HG03442 (cell line): Measurements from ENCODE around the gene ARHGEF1.

Experiments used
- ATAC-seq: cut with Tn5 transposase; IDR thresholded peaks from one replicate; pipeline ENCODE4 v1.9.1; 2021; ENCODE audit warnings: mild to moderate bottlenecking, moderate library complexity; ENCODE audit not compliant: unreplicated experiment

Gene ARHGEF1

DNA sequence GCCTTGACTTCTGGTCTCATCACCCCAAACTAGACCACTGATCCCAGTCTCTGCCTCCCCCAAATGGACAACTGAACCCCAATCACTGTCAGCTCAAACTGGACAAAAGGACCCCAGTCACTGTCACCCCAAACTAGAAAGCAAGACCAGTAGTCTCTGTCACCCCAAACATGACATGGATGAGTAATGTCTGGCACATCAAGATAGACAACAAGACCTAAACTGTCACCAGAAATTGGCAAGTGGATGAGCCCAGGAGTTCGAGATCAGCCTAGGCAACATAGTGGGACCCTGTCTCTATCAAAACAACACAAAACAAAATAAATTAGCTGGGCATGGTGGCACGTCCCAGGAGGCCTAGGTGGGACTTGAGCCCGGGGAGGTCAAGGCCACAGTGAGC is 64.1 kb downstream of the ARHGEF1 start:
- ATAC-seq, result no peak

DNA sequence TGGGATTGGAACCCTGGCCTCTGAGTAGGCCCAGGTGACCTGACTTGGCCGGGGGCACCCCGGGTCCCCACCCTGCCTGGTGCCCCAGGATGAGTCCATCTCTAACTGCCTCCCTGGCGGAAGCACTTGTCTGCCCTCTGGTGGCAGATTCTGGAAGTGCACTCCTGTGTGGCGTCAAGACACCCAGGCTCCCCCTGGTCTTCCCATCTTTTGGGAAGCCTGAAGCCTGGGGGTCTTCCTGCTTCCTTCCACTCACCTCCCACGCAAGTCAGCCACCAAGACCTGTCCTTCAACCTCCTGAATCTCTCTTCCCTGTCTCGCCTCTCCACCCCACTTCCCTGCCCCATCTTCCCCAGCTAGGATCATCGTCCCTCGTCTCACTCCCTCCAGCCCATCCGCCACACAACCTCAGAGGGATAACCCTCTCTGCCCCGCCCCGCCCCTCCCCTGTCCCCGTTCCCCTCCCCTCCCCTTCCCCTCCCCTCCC is 68.7 kb downstream of the ARHGEF1 start:
- no peak for ATAC-seq

GRCh38 chr19:41955521-41955920 is 72.5 kb downstream of the ARHGEF1 start:
- no peak for ATAC-seq

DNA sequence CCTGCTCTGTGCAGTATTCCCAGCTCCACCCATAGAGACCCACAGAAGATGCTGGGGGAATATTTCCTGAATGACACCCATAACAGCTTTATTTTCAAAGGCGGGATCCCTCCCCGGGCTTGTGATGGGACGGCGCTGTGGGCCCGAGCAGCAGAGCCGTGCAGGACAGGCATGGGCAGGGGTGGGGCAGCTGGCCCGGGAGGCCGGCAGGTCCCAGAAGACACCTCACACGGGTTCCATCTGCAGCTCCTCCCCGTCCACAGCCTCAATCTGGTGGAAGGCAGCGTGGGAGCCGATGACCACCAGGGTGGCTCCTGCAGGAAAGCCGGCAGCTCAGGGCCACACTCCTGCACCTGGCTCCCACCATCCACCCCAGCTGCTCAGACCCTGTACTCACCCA is 73.6 kb downstream of the ARHGEF1 start:
- no peak for ATAC-seq
